ENCODE results near the gene METTL23.
A peak's percentile ranks its signal among the peaks of the same experiment; 100 is the strongest.

METTL23 gene

GRCh38 chr17:76726776-76727718 lies at the start of gene METTL23:
Gene METTL23, plus strand, starts transcription at chr17:76726839. Its CDS starts 2,872 bp downstream, at chr17:76729711.
- DNase-seq = peak; percentile 69

GRCh38 chr17:76677406-76677805 lies 49.2 kb upstream of the METTL23 start:
- no peak for DNase-seq

GRCh38 chr17:76678330-76678729 lies 48.3 kb upstream of the METTL23 start:
- DNase-seq = no peak

- DNase-seq = no peak
These were observed 47.4 kb upstream of the METTL23 start for GRCh38 chr17:76679239-76679638.

- DNase-seq = peak; percentile 56
These were observed 45.2 kb upstream of the METTL23 start for GRCh38 chr17:76681222-76682137.

- DNase-seq = no peak
These were observed 44.3 kb upstream of the METTL23 start for GRCh38 chr17:76682296-76682695.

GRCh38 chr17:76683011-76683755 lies 43.5 kb upstream of the METTL23 start:
- no peak for DNase-seq

GRCh38 chr17:76683921-76684745 lies 42.5 kb upstream of the METTL23 start:
- no peak for DNase-seq

- no peak for DNase-seq
These were observed 41.9 kb upstream of the METTL23 start for GRCh38 chr17:76684756-76685155.

GRCh38 chr17:76685366-76685765 lies 41.3 kb upstream of the METTL23 start:
- no peak for DNase-seq

GRCh38 chr17:76685846-76686245 lies 40.8 kb upstream of the METTL23 start:
- DNase-seq = no peak

GRCh38 chr17:76686538-76687297 lies 39.9 kb upstream of the METTL23 start:
- DNase-seq = no peak

- no peak for DNase-seq
These were observed 39.1 kb upstream of the METTL23 start for GRCh38 chr17:76687298-76688164.

- no peak for DNase-seq
These were observed 38.4 kb upstream of the METTL23 start for GRCh38 chr17:76688165-76688622.

GRCh38 chr17:76689859-76690258 lies 36.8 kb upstream of the METTL23 start:
- no peak for DNase-seq

GRCh38 chr17:76690596-76691280 lies 35.9 kb upstream of the METTL23 start:
- no peak for DNase-seq

GRCh38 chr17:76691379-76692191 lies 35.1 kb upstream of the METTL23 start:
- DNase-seq = no peak

GRCh38 chr17:76695059-76695831 lies 31.4 kb upstream of the METTL23 start:
- DNase-seq = no peak
